ENCODE data around the gene CAMKK1.
A peak's percentile ranks its signal among the peaks of the same experiment; 100 is the strongest.

Gene CAMKK1

DNA sequence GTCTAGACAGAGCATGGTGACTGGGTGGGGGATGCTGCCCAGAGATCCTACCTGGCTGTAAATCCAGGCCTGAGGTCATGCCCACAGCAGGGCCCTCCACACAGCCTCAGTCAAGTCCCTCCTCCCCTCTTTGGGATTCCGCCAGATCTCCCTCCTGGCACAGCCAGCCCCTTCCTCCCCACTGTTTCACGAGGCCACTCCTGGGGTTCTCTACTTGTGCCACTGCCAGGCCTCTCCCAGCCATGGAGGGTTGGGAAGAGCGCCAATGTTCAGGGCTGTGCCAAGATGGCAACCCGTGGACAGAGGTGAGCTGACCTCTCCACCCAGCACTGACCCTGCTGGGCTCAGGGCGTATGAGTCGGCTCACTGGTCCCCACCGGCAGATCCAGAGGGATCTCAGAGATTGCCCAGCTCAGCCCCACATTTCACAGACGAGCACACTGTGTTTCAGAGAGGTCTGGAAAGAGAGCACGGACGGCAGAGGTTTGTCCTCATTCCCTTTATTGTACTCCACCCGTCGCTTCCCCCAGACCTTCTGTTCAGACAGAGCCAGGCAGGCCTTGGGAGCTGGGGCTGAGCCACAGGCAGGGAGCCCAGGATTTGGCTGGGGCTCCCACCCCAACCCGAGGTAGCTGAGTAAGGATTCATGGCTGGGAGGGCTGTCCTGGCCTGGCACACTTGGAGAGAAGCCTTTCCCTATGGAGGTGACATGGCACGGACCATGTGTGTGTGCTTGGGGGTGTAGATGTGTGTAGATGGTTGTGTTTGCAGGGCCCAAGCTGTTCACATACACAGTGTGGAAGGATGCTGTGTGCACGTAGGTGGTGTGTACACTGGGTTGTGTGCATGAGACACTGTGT lies 3.5 kb upstream of the CAMKK1 start:
- no peak for DNase-seq (ENCODE audit: low spot score)

DNA sequence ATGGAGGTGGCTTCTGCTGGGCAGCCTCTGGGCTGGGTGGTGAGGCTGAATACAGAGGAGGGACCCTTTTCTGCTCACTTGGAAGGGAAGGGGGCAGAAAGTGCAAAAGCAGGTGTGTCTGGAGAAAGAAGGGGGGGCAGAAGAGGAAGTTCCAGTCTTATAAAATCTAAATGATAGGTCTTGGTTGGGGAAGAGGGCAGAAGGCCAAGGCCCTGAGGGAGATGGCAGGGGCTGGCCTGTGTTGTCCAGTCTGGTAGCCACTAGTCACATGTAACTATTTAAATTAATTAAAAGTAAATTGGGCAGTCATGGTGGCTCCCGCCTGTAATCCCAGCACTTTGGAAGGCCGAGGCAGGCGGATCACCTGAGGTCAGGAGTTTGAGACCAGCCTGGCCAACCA lies 2.5 kb upstream of the CAMKK1 start:
- DNase-seq (ENCODE audit: low spot score), result no peak

DNA sequence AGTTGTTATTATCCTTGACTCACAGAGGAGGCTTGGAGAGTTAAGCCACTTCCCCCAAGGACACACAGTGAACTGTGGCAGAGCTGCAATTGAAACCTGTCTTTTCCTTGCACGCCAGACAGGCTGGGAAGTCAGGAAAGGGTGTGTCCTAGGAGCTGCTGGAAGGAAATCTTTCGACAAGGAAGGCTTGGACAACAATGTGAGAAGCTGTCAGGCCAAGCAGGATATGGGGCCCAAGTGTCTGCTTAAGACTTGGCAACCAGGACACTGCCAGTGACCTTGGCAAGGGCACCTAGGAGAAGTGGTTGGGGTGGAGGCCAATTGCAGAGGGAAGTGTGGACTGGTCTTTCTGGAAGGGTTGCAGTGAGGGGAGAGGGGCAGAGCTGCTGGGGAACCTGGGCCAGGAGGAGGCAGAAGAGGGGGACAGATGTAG lies 2.1 kb upstream of the CAMKK1 start:
- DNase-seq (ENCODE audit: low spot score), result no peak

DNA sequence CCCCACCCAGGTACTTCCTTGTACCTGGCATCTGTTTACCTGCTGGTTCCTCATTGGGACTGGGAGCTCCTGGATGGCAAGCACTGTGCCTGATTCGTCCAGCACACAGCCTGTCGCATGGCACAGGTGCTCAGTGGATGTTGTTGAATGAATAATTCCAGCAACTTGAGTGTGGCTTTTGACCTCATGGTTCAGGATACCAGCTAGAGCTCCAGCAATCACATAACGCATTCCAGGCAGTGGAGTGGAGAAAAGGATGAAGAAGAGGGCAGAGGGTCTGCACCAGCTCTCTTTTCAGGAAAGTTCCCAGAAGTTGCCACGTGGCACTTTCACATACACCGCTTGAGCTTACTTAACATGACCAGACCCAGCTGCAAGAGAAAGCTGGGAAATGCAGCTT lies 1.3 kb upstream of the CAMKK1 start:
- no peak for DNase-seq (ENCODE audit: low spot score)

DNA sequence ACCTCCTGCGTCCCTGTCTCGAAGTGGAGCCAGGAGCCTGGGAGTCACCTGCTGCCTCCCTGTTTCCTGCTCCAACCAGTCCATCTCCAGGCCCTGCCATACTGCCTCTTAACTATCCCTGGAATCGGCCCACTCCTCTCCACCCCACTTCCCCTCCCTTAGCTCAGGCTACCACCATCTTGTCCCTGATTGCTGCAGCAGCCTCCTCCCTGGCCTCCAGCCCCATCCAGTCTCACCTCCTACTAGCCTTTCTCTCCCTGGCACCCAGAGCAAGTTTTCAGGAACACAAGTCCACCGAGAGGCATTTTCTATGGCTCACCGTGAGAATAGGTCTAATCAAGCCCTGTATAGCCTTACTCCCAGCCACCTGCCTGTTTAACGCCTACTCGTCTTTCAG lies 865 bp upstream of the CAMKK1 start:
- no peak for DNase-seq (ENCODE audit: low spot score)

DNA sequence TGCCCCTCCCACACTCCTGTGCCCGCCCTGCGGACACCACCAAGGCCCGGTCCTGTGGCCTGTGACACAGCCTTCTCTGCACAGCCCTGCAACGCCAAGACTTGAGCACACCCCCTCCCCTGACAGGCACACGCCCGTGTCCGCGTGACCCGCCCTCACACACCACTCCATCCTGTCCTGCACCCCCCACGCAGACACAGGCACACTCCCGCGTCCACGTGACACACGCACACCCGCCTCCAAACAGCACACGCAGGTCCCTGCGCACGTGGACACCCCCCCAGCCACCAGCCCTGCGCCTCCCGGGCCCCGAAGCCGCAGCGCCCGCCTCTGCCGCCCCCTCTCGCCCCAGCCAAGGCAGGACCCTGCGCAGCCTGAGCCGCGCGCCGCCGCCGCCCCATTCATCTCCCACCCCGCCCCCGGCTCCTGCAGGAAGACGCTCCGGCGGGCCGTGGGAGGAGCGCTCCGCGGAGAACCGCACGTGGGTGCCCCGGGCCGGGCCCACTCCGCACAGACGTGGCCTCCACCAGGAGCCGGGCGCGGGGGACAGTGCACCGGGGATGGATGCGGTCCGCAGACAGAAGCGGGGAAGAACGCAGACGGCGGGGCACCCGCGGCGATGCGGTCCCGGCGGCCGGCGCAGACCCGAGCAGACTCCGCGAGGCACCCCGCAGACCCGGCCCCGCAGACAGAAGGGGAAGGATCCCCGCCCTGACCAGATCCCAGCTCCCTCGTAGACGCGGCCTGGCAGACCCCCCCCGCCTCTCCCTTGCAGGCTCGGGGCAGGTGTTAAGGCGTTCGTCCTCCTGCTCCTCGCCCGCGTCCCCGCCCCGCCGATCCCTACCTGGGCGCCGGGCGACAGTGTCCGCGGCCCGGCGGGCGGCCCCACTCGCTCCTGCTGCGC lies 506 bp downstream of the CAMKK1 start:
- DNase-seq (ENCODE audit: low spot score), result peak; percentile 79

DNA sequence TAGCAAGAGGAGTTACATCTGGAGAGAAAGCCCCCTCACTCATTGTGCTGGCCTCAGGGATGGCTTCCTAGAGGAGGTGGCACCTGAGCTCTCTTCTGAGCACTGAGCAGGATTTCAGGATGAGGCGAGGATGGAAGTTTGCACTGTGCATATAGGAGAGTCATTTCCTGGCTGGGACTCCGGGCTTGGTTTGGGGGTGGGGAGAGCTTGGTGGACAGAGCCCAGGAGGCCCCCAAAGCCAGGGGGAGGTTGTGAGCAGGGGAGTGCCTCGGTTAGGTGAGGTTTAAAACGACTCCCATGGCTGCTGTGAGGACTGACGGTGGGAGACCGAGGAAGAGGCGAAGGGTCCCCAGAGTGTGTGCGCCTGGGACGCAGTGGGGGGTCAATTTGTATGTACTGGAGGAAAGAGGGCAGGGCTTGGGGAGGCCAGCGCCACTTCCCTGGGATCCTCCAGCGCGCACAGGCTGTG lies 1.2 kb downstream of the CAMKK1 start:
- DNase-seq (ENCODE audit: low spot score), result no peak

DNA sequence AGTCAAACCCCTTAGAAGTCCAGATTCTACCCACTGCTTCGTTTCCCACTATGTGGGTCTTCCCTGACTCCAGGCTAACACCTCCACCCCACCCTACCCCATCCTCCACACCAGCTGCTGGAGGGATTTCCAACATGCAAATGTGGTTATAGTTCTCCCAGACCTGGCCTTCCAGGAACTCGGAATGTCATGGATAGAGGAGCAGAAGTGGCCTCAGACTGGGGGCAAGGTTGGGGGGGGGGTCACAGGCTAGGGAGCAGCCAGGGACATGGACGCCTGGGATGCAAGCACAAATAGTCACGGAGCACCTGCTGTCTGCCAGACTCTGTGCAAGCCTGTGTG lies 2.0 kb downstream of the CAMKK1 start:
- DNase-seq (ENCODE audit: low spot score), result no peak

DNA sequence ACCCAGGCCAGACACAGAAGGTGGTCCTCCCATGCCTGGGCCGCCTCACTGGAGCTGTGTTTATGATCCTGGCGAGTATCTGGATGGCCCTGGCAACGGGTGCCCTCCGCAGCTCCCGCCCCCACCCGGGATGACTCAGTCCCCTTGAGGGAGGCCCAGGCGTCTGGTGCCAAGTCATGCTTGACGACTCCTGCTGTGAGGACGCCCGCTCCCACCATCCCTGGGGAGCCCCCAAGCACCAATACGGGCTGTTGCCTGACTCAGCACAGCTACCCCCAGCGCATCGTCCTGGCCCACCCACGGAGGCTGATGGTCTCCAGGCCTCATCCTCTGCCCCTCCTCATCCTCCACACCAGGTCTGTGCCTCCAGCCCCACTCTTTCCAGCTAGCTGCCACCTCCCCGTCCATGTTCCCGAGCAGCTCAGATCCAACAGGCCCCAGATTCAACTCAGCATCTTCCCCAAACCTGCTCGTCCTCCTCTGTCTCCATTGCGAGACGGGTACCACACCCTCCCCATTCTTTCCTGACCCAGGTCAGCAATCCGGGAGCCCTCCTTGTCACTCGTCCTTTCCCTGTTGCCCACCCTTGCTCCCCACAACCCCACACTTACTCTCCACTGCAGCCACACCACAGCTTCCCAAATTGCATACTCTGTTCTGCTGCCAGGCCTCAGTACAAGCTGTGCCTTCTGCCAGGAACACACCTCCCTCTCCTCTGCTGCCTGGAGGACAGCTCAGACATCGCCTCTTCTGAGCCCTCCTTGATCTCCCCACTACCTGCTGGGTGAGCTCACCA lies 2.6 kb downstream of the CAMKK1 start:
- DNase-seq (ENCODE audit: low spot score), result peak; percentile 95

GRCh38 chr17:3889325-3890012 lies 3.4 kb downstream of the CAMKK1 start:
- no peak for DNase-seq (ENCODE audit: low spot score)

GRCh38 chr17:3888343-3889171 lies 4.3 kb downstream of the CAMKK1 start:
- DNase-seq (ENCODE audit: low spot score), result peak; percentile 95

- DNase-seq (ENCODE audit: low spot score), result no peak
These were observed 5.0 kb downstream of the CAMKK1 start for GRCh38 chr17:3887804-3888203.

GRCh38 chr17:3887394-3887793 lies 5.5 kb downstream of the CAMKK1 start:
- DNase-seq (ENCODE audit: low spot score), result no peak

- no peak for DNase-seq (ENCODE audit: low spot score)
These were observed 6.1 kb downstream of the CAMKK1 start for GRCh38 chr17:3886776-3887175.

DNA sequence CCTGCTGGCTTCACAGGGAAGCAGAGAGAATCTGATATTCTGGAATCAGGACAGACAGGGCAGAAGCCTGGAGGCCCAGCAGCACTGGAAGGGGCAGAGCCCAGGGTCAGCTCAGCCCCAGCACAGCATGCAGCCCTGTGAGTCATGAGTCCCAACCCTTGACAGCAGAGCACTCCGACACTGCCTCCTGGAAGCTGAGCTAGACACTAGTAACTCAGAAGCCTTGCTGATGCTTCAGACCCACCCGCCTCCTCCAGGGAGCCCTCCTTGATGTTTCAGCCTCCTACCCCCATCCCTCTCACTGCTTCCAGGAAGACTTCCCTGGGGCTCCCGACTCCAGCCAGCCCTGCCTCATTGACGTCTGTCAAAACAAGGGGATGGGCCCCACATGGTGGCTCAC lies 6.9 kb downstream of the CAMKK1 start:
- DNase-seq (ENCODE audit: low spot score), result peak; percentile 64

GRCh38 chr17:3885271-3885670 lies 7.6 kb downstream of the CAMKK1 start:
- DNase-seq (ENCODE audit: low spot score), result no peak

DNA sequence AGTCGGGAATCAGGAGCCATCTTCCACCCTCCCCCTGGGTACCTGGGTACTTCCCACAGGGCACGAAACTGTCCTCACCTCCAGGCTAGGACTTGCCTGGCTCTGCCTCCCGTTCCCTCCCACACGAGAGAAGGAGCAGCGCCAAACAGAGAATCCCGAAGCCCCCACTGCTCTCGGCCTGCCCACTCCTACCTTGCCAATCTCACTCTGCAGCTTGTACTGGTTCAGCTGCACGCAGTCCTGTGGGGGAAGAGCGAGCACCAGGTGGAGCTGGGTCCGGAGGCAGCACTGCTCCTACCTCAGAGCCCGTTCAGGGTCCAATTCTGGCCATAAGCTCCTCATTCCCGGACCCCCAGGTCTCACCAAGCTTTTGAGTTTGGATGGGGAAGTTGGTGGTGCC lies 8.7 kb downstream of the CAMKK1 start:
- no peak for DNase-seq (ENCODE audit: low spot score)

DNA sequence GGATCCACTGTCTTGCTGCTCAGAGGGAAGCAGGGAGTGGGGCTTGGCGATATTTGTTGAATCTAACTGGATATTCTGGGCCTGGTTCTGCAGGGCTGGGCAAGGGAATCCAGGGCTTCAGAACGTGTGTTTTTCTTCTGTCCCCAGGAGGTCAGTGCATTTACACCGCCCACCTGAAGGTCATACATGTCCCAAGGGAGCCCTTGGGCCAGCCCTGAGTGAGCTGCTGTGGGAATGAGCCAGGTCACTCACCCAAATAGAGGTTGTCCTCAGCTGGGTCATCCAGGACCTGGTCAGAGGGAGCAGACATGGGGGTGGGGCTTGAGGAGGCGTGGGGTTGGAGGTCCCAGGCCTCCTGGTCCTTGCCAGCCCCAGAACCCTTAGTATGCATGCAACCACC lies 10.6 kb downstream of the CAMKK1 start:
- no peak for DNase-seq (ENCODE audit: low spot score)

DNA sequence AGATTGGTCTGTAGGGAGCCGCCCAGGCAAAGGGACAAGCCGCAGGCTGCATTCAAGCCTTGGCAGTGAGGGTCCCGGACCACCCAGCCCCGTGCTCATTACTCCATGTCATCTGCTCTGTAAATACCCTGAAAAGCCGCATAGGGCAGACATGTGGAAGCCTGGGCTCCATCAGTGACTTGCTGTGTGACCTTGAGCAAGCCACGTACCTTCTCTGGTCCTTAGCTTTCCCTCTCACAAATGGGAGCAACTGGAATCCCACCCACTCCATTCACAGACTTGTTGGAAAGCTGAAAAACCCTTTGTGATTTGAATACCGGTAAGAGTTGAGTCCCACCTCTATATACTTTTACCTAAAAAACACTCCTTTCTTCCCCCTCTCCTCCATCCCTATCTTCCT lies 11.9 kb downstream of the CAMKK1 start:
- DNase-seq (ENCODE audit: low spot score), result no peak

DNA sequence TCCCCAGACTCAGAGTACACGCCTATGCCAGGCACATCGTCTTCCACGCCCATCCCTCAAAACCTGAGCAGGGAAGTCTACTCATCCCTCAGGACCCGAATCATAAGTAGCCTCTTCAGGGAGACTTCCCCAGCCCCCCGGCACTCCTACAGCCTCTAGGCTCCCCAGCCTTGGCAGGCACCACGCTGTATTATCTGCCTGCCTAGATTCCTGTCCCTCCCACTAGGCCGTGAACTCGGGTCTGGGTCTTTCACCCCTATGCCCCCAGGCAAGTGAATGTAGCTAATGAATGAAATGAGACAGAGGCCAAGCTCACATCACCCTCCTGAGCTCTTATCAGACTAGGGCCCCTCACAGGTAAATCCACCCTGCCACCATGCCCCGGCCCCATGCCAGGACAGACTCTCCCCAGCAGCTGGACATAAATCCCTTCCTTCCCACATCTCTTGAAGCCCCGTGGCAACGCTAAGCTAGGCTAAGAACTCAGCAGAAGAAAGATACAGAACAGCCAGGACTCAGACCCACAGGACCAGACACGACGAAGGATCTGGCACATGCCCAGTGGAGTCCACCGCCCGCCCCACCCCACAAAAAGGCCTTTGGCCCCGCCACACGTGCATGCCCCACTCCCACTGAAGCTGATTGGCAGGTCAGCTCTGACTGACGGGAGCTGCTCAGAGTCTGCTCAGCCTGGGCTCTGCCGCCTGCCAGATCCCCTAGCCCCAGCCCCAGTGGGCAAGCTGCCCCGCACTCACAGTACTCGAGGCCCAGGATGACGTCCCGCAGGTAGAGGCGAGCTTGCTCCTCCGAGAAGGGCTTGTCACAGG lies 13.0 kb downstream of the CAMKK1 start:
- no peak for DNase-seq (ENCODE audit: low spot score)
